GM18519 (cell line): ENCODE measurements around the gene MYPOP.

Experiments
- ATAC-seq: cut with Tn5 transposase; IDR thresholded peaks from one replicate; pipeline ENCODE4 v1.9.1; 2021; ENCODE audit warnings: mild to moderate bottlenecking, moderate library complexity; ENCODE audit not compliant: unreplicated experiment, low FRiP score

Gene MYPOP

GRCh38 chr19:45901912-45902650, at the start of gene MYPOP:
MYPOP (minus strand) TSS chr19:45902613; CDS start chr19:45901773, 840 bp downstream.
- ATAC-seq: no peak

- no peak for ATAC-seq
These were observed 45.5 kb upstream of the MYPOP start for GRCh38 chr19:45947926-45948325.

- no peak for ATAC-seq
These were observed 38.0 kb upstream of the MYPOP start for GRCh38 chr19:45940515-45940805.

- ATAC-seq: no peak
These were observed 37.5 kb upstream of the MYPOP start for GRCh38 chr19:45939792-45940514.

- no peak for ATAC-seq
These were observed 36.4 kb upstream of the MYPOP start for GRCh38 chr19:45938733-45939319.

GRCh38 chr19:45935267-45935666, 32.9 kb upstream of the MYPOP start:
- ATAC-seq: no peak

- ATAC-seq: no peak
These were observed 32.3 kb upstream of the MYPOP start for GRCh38 chr19:45934551-45935230.

- no peak for ATAC-seq
These were observed 31.3 kb upstream of the MYPOP start for GRCh38 chr19:45933759-45934158.

- no peak for ATAC-seq
These were observed 28.6 kb upstream of the MYPOP start for GRCh38 chr19:45931055-45931454.

GRCh38 chr19:45929247-45929646, 26.8 kb upstream of the MYPOP start:
- no peak for ATAC-seq

- ATAC-seq: peak; percentile 47
These were observed 25.3 kb upstream of the MYPOP start for GRCh38 chr19:45927565-45928261.

GRCh38 chr19:45924891-45925447, 22.6 kb upstream of the MYPOP start:
- no peak for ATAC-seq

GRCh38 chr19:45922281-45922680, 19.9 kb upstream of the MYPOP start:
- no peak for ATAC-seq

GRCh38 chr19:45920458-45920857, 18.0 kb upstream of the MYPOP start:
- ATAC-seq: no peak

GRCh38 chr19:45919678-45920077, 17.3 kb upstream of the MYPOP start:
- no peak for ATAC-seq

GRCh38 chr19:45918721-45919120, 16.3 kb upstream of the MYPOP start:
- no peak for ATAC-seq

- ATAC-seq: no peak
These were observed 15.1 kb upstream of the MYPOP start for GRCh38 chr19:45917421-45918091.

GRCh38 chr19:45913874-45914830, 11.7 kb upstream of the MYPOP start, which contains the start of gene NANOS2:
NANOS2 (minus strand) TSS chr19:45914778; CDS start chr19:45914693, 85 bp downstream.
- ATAC-seq: no peak

- no peak for ATAC-seq
These were observed 8.9 kb upstream of the MYPOP start for GRCh38 chr19:45911291-45911690.
